Spinal cord (tissue), 10 donors: ENCODE data around the gene UBTD2. TPM values are rescaled to one million over a fixed set of nuclear protein-coding genes. Genes with fewer than 3 reads are reported as not detected.

Experiments used
- DNase-seq, 6 donors: peaks; one replicate each; pipeline versions ENCODE4 v3.0.0 to v3.0.0-alpha.2; 2013 to 2015; ENCODE audit warnings: low spot score in 6 of 6, low read depth in 4 of 6
- H3K27ac ChIP-seq: one replicate; pipeline ENCODE4 v1.5.1; 2013; ENCODE audit warnings: low read depth, low read length, control low read depth
- H3K27me3 ChIP-seq: one replicate; pipeline ENCODE4 v1.6.1; 2013; ENCODE audit warnings: low read length; ENCODE audit not compliant: control insufficient read depth, insufficient read depth
- H3K36me3 ChIP-seq: one replicate; pipeline ENCODE4 v1.6.1; 2013; ENCODE audit warnings: low read length; ENCODE audit not compliant: control insufficient read depth, insufficient read depth
- H3K4me1 ChIP-seq: one replicate; pipeline ENCODE4 v1.6.1; 2013; ENCODE audit warnings: low read length; ENCODE audit not compliant: control insufficient read depth, insufficient read depth
- H3K4me3 ChIP-seq: one replicate; pipeline ENCODE4 v1.5.1; 2013; ENCODE audit warnings: low read depth, low read length, control low read depth
- H3K9me3 ChIP-seq: one replicate; pipeline ENCODE4 v1.6.1; 2013; ENCODE audit warnings: low read length; ENCODE audit not compliant: control insufficient read depth, insufficient read depth
- WGBS: methylation state at CpG from one replicate; pipeline ENCODE4 v1.1.5; 2013; ENCODE audit warnings: missing lambda C conversion rate; ENCODE audit not compliant: insufficient coverage; 5-methylcytosine and 5-hydroxymethylcytosine counted together
- polyA plus RNA-seq, 2 donors: library from polyadenylated mRNA; unstranded; fragments of 120-200 nt; gene quantifications; one replicate each; pipeline ENCODE4 v1.2.1, GENCODE V29; 2013; ENCODE audit not compliant: insufficient read length in 2 of 2
- total RNA-seq, 2 donors: library from RNA; depleted of rRNA in 1 of 2; stranded (reverse); fragments of 120-200 nt in 1 of 2; fragments of >200 nt in 1 of 2; gene quantifications; one replicate each; pipeline versions ENCODE4 v1.2.3 to v1.2.4, GENCODE V29; 2013 to 2014
- donor health status: healthy.

The UBTD2 gene
- total and polyA plus RNA-seq, 4 donors = 37.7 to 54.0 (median 44.3) TPM

DNA sequence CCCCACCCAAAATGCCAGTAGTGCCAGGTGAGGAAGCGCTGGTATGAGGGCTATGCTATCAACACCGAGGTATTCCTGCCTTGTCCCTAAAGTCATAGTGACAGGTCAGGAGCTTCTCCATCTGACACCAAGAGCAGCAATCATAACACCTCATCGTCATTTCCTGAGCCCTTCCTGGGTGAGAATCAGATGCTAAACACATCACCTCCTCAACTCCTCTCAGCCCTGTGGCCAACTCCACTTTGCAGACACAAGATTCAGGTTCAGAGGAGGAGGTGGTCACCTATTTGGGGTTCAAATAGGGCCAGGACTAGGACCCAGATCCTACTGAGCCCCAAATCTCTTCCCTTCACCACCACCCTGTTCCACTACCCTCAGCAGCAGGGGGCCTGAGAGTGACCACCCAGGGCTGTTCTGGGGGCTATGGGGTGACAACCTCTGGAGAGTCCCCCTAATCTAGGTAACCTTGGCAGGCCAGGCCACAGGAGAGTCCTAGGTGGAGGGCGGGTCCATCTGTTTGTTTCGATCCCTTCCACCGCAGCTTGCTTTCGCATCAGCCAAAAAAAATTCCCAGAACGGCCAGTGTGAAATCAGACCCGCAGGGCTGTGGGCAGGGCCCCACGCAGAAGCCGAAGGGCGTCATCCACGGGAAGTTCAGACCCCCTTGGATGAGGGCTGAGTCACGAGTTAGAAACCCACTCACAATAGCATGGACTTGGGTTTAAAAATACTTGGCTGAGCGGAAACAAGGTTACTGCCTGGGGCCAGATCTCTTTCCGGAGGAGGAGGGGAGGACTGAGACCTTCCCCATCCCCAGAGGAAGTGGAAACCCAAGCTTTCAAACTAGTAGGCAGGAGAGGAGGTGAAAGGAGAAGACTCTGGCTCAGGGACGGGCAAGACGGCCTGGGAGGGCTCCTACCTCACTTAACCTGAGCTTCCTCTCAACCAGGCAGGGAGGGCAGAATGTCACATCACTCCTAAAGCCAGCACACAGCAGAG is 104.3 kb downstream of the UBTD2 start:
- 86% methylated on average over 7 of the region's 18 CpGs for WGBS
- Histone ChIP-seq H3K27ac (peak overlapping the region; percentile 40), H3K36me3 (no peaks in the 10 kb centered on the region), H3K9me3 (no peaks in the 10 kb centered on the region), H3K27me3 (no peaks in the 10 kb centered on the region), H3K4me1 (peaks cover 31% of the 10 kb centered on the region), H3K4me3 (no peak overlapping the region)
- DNase-seq = no peak

DNA sequence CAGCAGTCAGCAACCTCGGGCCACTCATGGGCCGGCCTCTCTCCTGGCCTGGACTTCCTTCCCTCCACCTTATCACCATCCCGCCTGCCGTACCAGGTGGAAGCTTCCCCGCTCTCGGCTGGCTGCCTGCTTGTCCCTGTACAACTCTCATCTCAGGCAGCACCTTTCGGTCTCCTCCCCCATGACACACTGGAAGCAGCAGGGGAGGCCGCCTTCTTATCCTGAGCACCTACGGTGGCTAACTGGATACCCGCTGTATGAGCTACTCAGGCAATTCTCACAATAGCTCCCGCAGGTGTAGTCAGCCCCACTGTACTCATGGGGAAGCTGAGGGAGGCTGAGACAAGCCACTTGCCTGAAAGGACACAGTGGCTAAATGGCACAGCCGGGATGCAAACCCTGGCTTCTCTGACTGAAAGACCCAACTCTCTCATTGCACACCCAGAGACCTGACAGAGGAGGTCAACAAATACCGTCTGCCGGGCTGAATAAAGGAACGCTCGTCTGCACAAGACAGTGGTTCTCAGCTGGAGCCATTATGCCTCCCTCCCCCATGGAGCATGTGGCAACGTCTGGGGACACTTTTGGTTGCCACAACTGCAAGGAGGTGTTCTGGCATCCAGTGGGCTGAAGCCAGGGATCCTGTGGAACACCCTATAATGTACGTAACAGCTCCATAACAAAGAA is 105.1 kb downstream of the UBTD2 start:
- no peak overlapping the region for H3K4me3 ChIP-seq
- no peaks in the 10 kb centered on the region for H3K9me3 ChIP-seq
- peaks cover 40% of the 10 kb centered on the region for H3K4me1 ChIP-seq
- peak in 1 of 6 donors; percentile 39 for DNase-seq
- no peak overlapping the region for H3K27ac ChIP-seq
- 62% methylated on average over 15 of the region's 18 CpGs for WGBS
- no peaks in the 10 kb centered on the region for H3K27me3 ChIP-seq
- no peaks in the 10 kb centered on the region for H3K36me3 ChIP-seq

DNA sequence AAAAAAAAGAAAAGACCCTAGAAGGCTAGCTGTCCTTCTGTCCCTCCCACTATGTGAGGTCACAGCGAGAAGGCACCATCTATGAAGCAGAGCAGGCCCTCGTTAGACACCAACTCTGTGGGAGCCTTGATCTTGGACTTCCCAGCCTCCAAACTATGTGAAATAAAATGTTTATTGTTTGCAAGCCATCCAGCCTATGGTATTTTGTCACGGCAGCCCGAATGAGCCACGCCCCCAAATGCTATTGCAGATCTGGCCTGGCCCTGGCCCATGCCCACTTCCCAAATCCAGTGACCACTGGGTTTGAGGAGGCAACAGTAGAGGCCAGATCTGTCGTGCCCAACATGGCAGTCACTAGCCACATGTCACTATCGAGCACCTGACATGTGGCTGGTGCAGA is 106.4 kb downstream of the UBTD2 start:
- H3K4me3 ChIP-seq = no peak overlapping the region
- WGBS = 98% methylated on average over 5 of the region's 7 CpGs
- H3K27me3 ChIP-seq = no peaks in the 10 kb centered on the region
- no peak overlapping the region for H3K27ac ChIP-seq
- DNase-seq = no peak
- peaks cover 50% of the 10 kb centered on the region for H3K4me1 ChIP-seq
- H3K36me3 ChIP-seq = no peaks in the 10 kb centered on the region
- no peaks in the 10 kb centered on the region for H3K9me3 ChIP-seq

DNA sequence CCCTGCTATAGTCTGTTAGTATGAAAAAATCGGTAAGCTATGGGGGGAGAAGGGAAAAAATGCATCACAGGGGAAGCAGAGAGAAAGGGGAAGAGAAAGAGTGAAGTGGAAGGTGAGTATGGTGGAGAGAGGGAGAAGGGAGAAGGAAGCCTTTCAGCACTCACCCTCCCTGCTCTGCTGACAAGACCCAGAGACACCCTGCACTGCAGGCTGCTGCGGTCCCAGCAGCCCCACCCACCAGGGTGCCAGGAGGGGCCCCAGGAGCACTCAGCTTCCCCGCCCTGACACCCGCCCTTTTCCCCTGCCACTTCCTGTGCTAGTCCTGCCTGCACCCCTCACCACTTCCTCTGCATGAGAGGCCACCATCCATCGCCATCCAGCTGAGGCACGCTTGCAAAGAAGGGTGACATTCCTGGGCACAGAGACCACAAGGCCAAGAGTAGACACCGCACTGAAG is 108.3 kb downstream of the UBTD2 start:
- Histone ChIP-seq H3K4me3 (no peak overlapping the region), H3K4me1 (peaks cover 54% of the 10 kb centered on the region), H3K36me3 (no peaks in the 10 kb centered on the region), H3K9me3 (no peaks in the 10 kb centered on the region), H3K27me3 (no peaks in the 10 kb centered on the region), H3K27ac (no peak overlapping the region)
- WGBS = 79% methylated on average over 6 of the region's 7 CpGs
- no peak for DNase-seq

DNA sequence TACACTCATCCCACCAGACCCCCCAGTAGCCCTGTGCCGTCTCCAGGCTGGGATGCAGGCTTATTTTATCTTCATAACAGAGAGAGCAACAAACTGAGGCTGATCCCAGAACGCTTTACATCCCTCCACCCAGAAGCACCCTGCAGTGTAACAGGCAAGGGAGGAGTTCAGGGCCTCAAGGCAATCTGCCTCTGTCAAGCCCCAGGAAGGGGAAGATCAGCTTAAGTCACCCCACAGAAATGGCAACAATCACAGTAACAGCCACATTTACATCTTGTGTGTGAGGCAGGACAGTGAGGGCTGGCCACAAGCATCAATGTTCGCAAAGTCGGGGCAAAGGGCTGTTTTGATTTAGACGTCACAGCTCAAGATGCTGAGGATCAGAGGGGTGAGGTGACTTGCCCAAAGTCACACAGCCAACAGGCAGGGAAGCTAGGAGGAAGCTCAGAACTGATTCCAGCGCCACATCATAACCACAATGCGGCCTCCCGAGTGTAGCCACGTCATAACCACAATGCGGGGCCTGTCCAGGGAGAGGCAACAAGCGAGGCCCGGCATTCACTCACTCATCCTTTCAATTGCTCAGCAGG is 109.9 kb downstream of the UBTD2 start:
- peaks cover 4% of the 10 kb centered on the region for H3K36me3 ChIP-seq
- H3K27me3 ChIP-seq = no peaks in the 10 kb centered on the region
- H3K4me3 ChIP-seq = no peak overlapping the region
- H3K27ac ChIP-seq = peak overlapping the region; percentile 61
- 88% methylated on average over 6 of the region's 12 CpGs for WGBS
- H3K4me1 ChIP-seq = peaks cover 52% of the 10 kb centered on the region
- H3K9me3 ChIP-seq = no peaks in the 10 kb centered on the region
- no peak for DNase-seq

DNA sequence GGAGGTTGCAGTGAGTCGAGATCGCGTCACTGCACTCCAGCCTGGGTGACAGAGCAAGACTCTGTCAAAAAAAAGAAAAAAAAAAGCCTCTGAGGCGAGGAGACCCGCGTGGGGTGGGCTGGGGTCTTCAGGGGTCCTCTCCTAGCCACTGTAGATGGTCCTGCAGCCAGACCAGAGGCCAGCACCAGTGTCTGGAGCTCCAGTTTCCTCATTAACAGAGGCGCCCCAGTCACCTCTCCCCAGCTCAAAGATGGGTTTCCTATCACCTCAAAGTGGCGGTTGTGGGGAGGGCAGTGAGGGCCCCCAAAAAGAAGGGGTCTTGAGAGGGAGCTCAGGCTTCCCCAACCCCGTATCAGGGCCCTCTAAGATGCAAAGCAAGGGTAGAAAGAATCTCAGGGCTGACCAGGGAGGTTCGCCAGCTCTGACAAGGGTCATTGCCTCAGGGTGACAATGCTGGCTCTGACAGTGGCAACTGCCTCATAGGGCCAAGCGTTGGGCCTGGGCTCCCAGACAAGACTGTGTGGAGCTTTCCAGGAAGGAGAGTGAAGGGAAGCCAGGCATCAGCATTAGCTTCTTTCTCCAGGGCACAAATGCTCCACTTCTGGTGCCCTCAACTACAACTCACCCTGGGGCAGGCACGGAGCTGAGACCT is 110.5 kb downstream of the UBTD2 start:
- peaks cover 53% of the 10 kb centered on the region for H3K4me1 ChIP-seq
- DNase-seq = peak in 1 of 6 donors; percentile 74
- no peak overlapping the region for H3K4me3 ChIP-seq
- no peaks in the 10 kb centered on the region for H3K9me3 ChIP-seq
- no peaks in the 10 kb centered on the region for H3K27me3 ChIP-seq
- peaks cover 5% of the 10 kb centered on the region for H3K36me3 ChIP-seq
- peak overlapping the region; percentile 61 for H3K27ac ChIP-seq
- WGBS = 84% methylated on average over 11 of the region's 12 CpGs

DNA sequence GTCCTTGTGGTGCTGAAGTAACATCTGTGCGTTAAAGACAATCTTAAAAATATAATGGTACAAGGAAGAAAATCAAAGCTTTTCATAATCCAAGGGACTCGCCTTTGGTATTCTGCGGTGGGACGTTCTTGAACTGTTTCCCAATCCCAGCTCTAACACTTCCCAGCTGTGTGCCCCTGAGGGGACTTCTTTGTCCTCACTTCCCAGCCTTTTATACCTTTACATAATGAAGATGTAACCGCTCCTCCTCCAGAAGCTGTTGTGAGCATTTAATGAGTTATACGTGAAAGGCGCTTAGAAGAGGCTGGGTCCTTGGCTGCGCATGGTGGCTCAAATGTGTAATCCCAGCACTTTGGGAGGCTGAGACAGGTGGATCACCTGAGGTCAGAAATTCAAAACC is 112.4 kb downstream of the UBTD2 start:
- H3K9me3 ChIP-seq = no peaks in the 10 kb centered on the region
- DNase-seq = no peak
- H3K27ac ChIP-seq = no peak overlapping the region
- WGBS = 51% methylated on average over 3 of the region's 8 CpGs
- H3K27me3 ChIP-seq = no peaks in the 10 kb centered on the region
- H3K36me3 ChIP-seq = peaks cover 5% of the 10 kb centered on the region
- H3K4me1 ChIP-seq = peaks cover 60% of the 10 kb centered on the region
- no peak overlapping the region for H3K4me3 ChIP-seq

DNA sequence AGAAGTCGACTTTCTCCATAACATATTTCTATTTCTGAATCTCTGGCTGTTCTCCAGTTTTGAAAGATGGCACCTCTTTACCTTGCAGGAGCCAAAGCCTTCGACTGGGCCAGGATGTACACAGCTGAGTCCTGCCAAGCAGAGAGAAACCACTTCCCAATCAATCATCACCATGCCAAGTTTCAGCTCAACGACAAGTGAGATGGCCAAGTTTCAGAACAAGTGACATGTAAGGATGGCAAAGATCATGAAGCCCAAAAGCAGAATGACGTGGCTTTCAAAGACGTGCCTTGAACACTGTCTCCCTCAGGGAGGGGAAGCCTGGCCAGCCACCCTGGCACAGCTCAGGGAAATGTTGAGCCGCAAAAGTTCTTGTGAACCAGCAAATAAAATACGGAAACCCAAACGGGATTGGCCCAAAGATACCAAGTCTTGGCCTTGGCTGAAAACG is 113.3 kb downstream of the UBTD2 start:
- peak in 1 of 6 donors; percentile 88 for DNase-seq
- no peaks in the 10 kb centered on the region for H3K27me3 ChIP-seq
- no peaks in the 10 kb centered on the region for H3K9me3 ChIP-seq
- WGBS = 71% methylated on average over 8 of the region's 9 CpGs
- peaks cover 5% of the 10 kb centered on the region for H3K36me3 ChIP-seq
- no peak overlapping the region for H3K27ac ChIP-seq
- peaks cover 64% of the 10 kb centered on the region for H3K4me1 ChIP-seq
- no peak overlapping the region for H3K4me3 ChIP-seq

DNA sequence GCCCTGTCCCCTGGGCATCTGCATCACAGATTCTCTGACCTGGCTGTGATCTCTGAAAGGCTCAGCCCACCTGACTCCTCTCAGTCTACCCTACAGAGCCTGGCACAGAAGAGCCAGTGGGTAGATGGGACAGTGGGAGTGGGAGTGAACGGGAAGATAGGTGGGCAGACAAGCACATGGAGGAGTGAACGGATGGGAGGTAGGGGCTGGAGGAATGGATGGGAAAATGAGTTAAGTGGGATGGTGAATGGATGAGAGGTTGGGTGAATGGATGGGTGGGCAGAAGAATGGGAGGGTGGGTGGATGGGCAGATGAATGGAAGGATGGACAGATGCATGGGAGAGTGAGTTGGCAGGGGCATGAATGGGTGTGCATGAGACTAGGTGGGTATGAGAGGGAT is 114.3 kb downstream of the UBTD2 start:
- Histone ChIP-seq H3K4me1 (peaks cover 64% of the 10 kb centered on the region), H3K27ac (no peak overlapping the region), H3K4me3 (no peak overlapping the region), H3K27me3 (no peaks in the 10 kb centered on the region), H3K9me3 (no peaks in the 10 kb centered on the region), H3K36me3 (peaks cover 5% of the 10 kb centered on the region)
- DNase-seq = no peak
- 88% methylated on average over 2 of the region's 2 CpGs for WGBS
